GM18505 (cell line): ENCODE data around the gene CNTN2.

Experiments used
- ATAC-seq: cut with Tn5 transposase; IDR thresholded peaks from one replicate; pipeline ENCODE4 v1.9.1; 2021; ENCODE audit not compliant: unreplicated experiment
- POLR2A ChIP-seq: IDR thresholded peaks from 4 replicates; pipeline ENCODE4 v1.6.1; 2011; ENCODE audit warnings: borderline replicate concordance; ENCODE audit not compliant: insufficient read depth, insufficient read length; ENCODE audit errors: extremely low read depth

Gene CNTN2

DNA sequence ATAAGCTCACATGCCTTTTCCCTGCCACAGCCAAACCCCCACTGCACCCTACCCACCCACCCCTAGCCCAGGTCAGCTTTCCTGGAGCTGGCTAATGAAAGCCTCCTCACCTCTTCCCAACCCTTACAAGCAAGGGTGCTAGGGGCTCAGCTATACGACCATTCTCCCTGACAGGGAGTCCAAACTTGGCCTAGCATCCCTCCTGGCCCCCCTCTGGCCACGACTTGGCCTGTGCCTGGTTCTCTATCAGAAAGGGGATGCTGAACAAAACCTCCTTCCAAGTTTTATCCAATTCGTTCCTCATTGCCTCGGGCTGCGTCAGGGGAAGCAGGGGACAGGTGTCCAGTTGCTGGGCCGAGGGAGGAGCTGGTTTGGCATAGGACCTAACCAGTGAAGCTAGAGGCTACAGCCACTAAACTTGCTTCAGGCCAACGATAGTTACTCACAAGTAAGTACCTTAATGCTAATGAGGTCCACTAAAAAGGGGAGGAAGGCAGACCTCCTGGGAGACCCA is 32.7 kb downstream of the CNTN2 start:
- TF ChIP-seq POLR2A, result no peak
- no peak for ATAC-seq

DNA sequence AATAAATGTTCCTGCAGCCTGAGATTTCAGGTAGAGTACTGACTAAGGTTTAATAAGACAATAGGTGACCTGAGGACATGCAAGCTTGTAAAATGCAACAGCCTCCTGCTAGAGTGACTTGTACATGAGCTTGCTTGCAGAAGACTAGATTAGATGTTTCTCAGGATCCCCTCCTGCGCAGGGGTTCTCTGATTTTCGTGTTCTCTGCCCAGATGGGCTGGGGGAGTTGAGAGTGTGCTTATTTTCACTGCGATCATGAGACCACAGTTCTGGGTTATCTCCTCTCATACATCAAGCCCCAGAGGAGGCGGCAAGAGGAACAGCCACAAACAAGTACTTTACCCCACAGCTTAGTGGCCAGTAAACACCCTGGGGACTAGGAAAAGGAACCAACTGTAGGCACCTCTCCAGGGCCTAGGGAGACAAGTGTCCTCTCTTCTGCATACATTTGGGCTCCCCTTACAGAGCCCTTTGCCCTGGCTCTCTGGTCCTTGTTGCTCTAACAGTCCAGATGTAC is 33.3 kb downstream of the CNTN2 start:
- ATAC-seq, result no peak
- no peak for TF ChIP-seq POLR2A

DNA sequence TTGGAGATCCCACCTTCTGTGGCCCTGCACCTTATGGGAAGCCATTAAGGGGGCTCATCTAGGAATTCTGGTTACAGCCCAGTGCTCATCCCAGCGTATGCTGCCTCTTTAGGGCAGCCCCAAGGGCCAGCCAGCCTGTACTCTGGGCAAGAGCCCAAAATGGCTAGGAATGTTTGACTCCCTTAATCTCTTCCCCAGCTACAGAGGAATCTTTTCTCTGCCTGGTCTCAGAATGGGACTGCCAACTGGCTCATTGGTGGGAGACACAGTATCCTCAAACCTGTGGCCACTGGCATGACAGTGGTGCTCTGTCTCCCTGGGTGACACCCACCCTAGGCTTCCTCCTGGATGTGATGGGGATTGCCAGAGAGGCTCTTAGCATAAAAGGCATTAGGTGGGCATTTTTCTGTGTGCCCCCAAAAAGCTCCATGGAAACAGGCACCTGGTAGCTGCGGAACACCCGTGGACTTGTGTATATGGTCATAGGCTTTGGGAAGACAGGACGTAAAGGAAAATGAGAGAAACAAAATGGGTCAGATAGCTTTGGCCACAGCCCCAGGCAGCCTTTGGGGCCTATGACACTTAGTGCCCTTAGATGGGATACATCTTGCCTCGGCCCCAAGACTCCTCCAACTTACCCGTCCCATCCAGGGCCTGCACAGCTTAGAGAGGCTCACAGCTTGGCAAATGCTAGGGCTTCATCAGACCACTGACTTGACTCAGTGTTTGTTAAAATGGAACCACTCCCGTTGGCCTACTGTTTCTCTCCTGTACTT is 34.3 kb downstream of the CNTN2 start:
- no peak for ATAC-seq
- TF ChIP-seq POLR2A, result no peak

DNA sequence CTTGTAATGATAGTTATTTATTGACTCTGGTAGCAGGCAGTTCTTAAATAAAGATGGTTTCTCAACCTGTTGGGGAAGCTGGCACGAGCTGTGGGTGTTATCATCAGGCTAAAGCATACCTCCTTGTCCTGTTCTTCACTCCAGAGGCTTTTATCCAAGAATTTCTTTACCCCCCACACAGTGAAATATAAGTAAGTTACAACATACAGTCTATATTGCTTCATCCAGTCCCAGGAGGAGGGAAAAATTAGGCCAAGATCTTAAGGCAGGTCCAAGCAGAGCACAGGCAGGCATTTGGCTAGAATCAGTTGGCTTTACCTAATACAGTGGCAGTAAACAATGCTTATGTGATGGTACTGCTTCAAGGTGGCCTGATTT is 34.9 kb downstream of the CNTN2 start:
- TF ChIP-seq POLR2A, result no peak
- ATAC-seq, result no peak

DNA sequence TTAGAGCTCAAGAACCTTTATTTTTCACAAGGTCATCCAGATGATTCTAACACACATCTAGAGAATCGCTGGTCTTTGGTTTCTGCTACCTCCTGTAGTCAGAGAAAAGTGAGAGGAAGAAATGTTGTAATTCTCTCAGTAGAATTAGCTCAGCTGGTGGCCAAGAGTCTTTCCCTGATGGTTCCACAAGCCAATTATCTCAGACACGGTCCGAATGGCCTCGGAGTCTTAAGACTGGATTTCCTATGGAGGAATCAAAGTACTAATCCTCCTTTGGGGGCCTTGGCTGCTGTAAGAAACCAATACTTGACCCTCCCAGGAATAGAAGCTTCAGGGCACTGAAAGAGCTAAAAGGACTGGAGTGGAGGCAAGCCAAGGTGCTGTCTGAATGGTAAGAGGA is 39.4 kb downstream of the CNTN2 start:
- TF ChIP-seq POLR2A, result no peak
- ATAC-seq, result no peak

DNA sequence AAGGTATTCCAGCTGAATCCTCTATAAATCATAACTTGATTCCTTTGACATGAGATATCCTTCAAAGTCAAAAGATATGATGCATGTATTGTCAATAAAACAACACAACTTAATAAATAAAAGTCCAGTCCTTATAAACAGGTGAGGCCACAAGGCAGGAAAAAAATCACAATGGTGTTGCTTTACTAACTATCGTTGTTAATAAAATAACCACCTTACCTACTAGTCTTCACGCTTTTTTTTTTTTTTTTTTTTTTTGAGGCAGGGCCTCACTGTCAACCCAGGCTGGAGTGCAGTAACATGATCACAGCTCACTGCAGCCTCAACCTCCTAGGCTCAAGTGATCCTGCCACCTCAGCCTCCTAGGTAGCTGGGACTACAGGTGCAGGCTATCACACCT is 41.3 kb downstream of the CNTN2 start, which contains the start of gene TMEM81:
TSS of gene TMEM81 (minus strand) at position 101 of the 400 bp plus-strand sequence. CDS start 140 bp downstream, outside the sequence.
- no peak for ATAC-seq
- no peak for TF ChIP-seq POLR2A

DNA sequence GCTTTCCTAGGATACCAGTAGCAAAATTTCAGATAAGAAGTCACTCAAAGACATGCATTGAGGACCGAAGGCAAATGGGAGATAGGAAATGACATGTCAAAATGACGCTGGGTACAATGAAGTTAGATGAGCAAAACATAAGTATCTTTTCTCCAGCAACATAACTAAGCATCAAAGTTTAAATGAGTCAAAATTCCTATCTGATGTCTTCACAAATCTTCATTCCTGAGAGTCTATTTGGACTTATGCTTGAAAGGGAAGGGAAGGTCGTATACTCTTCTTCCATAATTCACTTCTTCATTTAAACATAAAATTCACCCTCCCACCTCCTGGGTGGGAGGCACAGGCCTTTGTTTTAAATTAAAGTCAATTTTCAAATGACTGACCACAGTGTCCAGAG is 45.3 kb downstream of the CNTN2 start:
- no peak for TF ChIP-seq POLR2A
- no peak for ATAC-seq

DNA sequence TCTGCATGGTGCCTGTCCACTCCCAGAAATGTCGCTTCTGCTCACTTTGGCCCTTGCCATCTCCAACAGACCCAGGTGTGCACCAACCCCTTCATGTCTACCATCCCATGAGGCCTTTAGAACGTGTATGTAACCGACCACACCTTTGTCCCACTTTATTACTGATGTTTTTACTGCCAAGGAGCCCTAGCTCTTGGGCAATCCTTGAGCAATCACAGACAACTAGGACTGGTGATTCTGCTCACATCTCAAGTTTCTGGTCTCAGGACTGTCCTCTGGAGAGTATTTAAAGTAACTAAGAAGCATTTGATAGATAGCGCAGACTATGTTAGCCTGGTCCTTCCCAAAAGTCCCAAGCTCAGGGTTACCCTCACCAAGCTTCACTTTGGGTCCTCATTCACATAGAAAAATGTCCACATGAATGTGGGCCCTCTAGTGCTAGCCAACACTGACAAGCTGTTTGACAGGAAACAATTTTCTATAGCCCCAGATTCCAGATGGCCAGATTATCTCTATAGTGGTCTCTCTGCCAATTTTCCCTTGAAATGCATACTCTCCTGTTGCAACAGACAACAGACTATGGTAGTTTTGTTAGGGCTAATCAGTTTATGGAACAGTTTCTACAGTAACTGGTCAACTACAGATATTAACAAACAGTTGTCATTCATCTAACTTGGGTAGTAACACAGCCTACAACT is 48.2 kb downstream of the CNTN2 start:
- ATAC-seq, result no peak

DNA sequence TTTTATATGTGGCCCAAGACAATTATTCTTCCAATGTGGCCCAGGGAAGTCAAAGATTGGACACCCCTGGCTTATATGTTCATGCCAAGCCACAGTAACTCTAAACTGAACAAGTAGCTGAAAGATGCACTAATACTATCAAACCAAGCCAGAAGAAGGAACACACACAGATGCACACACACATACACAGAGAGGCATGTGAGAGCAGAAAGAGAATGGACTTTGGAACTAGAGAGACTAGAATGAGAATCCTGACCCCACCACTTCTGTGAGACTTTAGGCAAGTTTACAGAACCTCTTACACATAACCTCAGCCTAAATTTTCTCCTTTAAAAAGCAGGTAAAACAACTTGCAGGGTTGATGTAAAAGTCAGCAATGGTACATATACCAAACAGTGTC is 52.4 kb downstream of the CNTN2 start:
- ATAC-seq, result no peak
- TF ChIP-seq POLR2A, result no peak

More for the DNA sequence above, 48.2 kb downstream of the CNTN2 start:
- TF ChIP-seq POLR2A, result no peak

DNA sequence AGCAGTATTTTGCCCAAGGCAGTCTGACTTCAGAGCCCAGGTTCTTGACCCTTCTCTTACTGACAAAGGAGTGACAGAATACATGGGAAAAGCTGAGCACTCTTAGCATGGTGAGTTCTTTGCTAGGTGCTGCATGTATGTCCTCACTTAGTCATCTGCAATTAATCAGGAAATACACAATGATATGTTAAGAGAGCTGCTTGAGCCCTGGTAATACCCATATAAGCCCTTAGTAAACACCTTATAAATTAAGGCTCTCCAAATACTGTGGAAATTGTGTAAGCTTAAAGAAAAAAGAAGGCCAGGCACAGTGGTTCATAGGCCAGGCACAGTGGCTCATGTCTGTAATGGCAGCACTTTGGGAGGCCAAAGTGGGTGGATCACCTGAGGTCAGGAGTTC is 55.2 kb downstream of the CNTN2 start:
- no peak for ATAC-seq
- TF ChIP-seq POLR2A, result no peak

DNA sequence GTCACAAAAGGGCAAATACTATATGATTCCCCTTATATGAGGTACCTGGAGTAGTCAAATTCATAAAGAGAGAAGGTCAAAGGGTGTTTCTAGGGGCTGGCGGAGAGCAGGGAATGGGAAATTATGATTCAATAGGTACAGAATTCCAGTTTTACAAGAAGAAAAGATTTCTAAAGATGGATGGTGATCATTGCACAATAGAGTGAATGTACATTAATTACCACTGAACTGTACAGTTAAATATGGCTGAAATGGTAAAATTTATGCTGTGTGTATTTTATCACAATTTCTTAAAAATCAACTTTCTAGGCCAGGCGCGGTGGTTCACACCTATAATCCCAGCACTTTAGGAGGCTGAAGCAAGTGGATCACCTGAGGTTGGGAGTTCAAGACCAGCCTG is 59.4 kb downstream of the CNTN2 start:
- TF ChIP-seq POLR2A, result no peak
- no peak for ATAC-seq

DNA sequence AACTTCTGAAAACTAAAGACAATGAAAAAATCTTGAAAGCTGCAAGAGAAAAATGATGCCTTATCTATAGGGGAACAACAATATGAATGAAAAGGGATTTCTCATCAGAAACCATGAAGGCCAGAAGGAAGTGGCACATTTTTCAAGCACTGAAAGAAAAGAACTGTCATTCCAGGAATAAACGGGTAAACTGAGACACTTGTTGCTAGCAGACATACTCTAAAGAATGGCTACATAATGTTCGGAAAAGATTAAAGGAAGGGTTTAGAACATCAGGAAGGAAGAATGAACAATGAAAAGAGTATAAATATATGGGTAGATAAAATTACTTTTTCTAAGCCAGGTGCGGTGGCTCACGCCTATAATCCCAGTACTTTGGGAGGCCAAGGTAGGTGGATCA is 64.3 kb downstream of the CNTN2 start:
- no peak for ATAC-seq
- no peak for TF ChIP-seq POLR2A

DNA sequence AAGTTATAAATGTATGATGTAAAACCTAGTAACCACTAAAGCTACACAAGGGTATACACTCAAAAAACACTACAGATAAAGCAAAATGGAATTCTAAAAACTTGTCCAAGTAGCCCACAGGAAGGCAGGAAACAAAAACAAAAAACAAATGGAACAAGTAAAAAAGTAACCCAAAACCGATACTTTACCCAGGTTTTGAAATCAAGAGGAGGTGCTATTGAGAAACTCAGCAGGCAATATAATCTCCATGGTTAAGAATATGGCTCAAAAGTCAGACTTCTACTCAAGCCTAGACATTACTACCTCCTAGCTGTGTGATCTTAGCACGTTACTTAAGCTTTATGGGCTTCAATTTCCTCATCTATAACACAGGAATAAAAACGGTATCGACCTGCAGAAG is 65.5 kb downstream of the CNTN2 start:
- TF ChIP-seq POLR2A, result no peak
- no peak for ATAC-seq

DNA sequence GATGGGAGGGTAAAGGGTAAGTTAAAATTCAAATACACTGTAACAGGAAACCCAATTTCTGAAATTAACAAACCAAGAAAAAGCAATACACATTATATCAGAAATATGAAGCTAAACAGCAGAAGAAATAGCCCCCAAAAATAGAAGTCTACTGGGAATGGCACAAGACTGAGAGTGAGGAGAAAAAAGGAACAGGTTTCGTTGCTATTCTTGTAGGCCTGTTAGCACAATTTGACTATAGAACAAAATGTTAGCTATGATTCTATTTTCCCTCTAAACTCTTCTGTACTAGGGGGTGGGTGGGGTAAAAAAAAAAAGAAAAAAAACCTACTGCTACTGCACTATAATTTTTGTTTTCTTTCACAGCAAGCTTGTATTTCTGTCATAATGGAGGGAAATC is 66.3 kb downstream of the CNTN2 start:
- ATAC-seq, result no peak
- no peak for TF ChIP-seq POLR2A

DNA sequence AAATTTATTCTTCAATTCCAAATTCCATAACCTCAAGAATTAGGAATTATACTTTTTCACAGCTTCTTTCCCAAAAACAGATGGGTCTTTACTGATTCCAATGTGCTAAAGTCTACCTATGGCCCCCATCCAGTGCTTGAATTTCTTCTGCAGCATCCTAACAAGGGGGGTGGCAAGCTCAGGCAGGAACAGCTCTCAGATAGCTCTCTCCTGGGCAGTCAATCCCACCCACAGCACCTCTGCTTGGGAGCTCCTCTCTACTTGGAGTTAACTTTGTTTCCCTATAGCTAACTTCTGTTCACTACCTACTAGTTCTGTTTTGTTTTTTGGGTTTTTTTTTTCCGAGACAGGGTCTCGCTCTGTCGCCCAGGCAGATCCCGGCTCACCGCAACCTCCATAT is 66.7 kb downstream of the CNTN2 start:
- no peak for ATAC-seq
- TF ChIP-seq POLR2A, result no peak

DNA sequence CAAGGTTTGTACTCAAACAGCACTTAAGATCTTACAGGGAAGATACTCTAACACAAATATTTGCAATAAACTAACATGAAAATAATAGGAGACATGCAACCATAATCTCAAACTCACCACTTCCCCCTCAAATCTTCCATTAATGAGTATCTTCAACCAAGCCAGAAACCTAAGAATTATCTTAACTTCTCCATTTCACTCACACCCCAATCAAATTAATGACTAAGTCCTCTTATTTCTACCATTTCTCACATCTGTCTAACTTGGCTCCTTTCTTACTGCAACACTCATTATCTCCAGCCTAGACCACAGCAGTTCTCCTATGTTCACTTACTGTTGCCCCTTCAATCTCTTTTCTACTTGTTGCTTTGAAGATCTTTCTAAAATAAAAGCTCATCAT is 68.3 kb downstream of the CNTN2 start:
- no peak for TF ChIP-seq POLR2A
- ATAC-seq, result no peak
